Lower leg skin (tissue), 4 donors: ENCODE data around the gene UBE2V1. TPM values are rescaled to one million over a fixed set of nuclear protein-coding genes. Genes with fewer than 3 reads are reported as not detected.

ENCODE experiments used
- DNase-seq, 2 donors: peaks; one replicate each; pipeline ENCODE4 v3.0.0-alpha.2; 2019; ENCODE audit warnings: low spot score in 2 of 2
- H3K4me3 ChIP-seq: fragments of 200-600 bp; sonication (generic); 2 replicates; pipeline ENCODE4 v1.5.1; 2017; ENCODE audit warnings: mild to moderate bottlenecking, low read depth; ENCODE audit not compliant: poor library complexity, severe bottlenecking
- POLR2A ChIP-seq, 2 donors: fragments of 450-650 bp; IDR thresholded peaks; one replicate each; pipeline ENCODE4 v1.6.1; 2016 to 2017; ENCODE audit warnings: antibody characterized with exemption in 2 of 2, mild to moderate bottlenecking in 1 of 2, moderate library complexity in 1 of 2
- WGBS, 2 donors: methylation state at CpG; one replicate each; pipeline ENCODE4 v1.1.5; 2018; 5-methylcytosine and 5-hydroxymethylcytosine counted together
- intact Hi-C: fragments of 100-400 bp; cut with DNase I; formaldehyde crosslinking; loops from one replicate; pipeline ENCODE4 v1.15.0; 2023; ENCODE audit warnings: low total_unique reads
- total RNA-seq, 4 donors: library from RNA; depleted of rRNA; stranded (reverse); fragments of >200 nt; gene quantifications; one replicate each; pipeline ENCODE4 v1.1.0, GENCODE V29; 2016
- TF ChIP-seq, protein P1 (sequence below), 3 donors: fragments of 450-650 bp; IDR thresholded peaks; one replicate each; pipeline ENCODE4 v1.5.1; 2016; ENCODE audit warnings: antibody characterized with exemption in 3 of 3, mild to moderate bottlenecking in 3 of 3, moderate library complexity in 2 of 3

Gene UBE2V1
- total RNA-seq, 4 donors from 2014 or later, result 50.8 to 105 (median 75.6) TPM

DNA sequence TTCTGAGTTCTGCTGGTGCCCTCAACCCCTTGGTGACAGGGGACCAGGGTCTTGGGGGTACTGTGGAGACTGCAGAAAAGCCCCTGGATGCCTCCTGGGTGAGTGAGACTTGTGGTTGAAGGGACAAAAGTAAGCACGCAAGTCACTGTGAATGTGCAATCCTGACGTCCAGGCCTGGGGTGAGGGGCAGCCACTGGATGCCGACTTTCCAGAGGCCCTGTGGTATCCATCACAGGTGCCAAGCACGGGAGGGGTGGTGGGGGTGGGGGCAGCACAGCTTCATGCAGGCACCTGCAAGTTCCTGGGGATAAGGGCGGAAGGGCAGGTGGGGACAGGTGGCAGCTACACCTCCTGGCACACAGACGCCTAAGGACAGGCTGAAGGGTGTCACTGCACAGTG, 20.1 kb upstream of the UBE2V1 start:
- TF ChIP-seq POLR2A (IDR thresholded peaks at IDR 0.05), result no peak
- TF ChIP-seq, protein P1, sequence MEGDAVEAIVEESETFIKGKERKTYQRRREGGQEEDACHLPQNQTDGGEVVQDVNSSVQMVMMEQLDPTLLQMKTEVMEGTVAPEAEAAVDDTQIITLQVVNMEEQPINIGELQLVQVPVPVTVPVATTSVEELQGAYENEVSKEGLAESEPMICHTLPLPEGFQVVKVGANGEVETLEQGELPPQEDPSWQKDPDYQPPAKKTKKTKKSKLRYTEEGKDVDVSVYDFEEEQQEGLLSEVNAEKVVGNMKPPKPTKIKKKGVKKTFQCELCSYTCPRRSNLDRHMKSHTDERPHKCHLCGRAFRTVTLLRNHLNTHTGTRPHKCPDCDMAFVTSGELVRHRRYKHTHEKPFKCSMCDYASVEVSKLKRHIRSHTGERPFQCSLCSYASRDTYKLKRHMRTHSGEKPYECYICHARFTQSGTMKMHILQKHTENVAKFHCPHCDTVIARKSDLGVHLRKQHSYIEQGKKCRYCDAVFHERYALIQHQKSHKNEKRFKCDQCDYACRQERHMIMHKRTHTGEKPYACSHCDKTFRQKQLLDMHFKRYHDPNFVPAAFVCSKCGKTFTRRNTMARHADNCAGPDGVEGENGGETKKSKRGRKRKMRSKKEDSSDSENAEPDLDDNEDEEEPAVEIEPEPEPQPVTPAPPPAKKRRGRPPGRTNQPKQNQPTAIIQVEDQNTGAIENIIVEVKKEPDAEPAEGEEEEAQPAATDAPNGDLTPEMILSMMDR (IDR thresholded peaks at IDR 0.05), result no peak
- H3K4me3 ChIP-seq, result no peak overlapping the region
- 68 to 80% methylated on average over 6 of the region's 6 CpGs for WGBS, 2 donors

DNA sequence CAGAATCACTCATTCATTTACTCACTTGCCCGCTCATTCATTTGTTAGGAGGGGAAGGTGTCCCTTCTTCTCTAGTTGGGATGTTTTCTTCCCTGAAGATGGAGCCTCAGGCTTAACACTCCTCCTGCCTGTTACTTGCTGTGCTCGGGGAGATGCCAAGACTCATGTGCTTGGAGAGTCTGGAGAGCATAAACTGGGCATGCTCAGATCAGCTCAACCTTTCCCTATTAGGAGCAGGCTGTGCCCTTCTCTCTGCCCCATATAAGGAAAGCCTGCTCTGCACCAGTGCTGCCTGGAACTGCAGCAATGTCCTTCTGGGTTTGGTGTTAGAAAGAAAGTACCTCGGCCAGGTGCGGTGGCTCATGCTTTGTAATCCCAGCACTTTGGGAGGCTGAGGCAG, 18.0 kb upstream of the UBE2V1 start:
- no peak for DNase-seq
- intact Hi-C loops, result no loop called here
- H3K4me3 ChIP-seq, result no peak overlapping the region
- TF ChIP-seq, protein P1 (IDR thresholded peaks at IDR 0.05), result no peak
- TF ChIP-seq POLR2A (IDR thresholded peaks at IDR 0.05), result no peak
- 72 to 77% methylated on average over 4 of the region's 4 CpGs for WGBS, 2 donors

More for the DNA sequence above, 20.1 kb upstream of the UBE2V1 start:
- intact Hi-C loops, result no loop called here
- no peak for DNase-seq

DNA sequence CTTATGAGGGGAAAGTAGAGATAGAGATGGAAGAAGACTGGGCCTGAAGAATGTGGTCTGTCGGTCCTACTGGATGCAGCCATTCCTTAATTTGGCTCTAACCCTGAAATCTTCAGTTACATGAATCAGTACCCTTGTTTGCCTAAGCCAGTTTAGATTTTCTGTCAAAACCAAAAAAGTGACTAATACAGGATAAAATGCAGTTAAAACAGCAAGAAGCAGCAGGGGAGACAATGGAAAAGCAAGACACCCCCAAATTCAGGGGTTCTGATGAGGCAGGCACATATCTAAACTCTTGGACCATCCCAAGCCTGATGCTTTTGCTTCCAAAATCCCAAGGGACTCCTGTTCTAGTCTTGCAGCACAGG, 17.4 kb upstream of the UBE2V1 start:
- WGBS, 2 donors, result 92 to 96% methylated on average over 1 of the region's 1 CpG
- intact Hi-C loops, result no loop called here
- DNase-seq, result no peak
- H3K4me3 ChIP-seq, result no peak overlapping the region
- TF ChIP-seq, protein P1 (IDR thresholded peaks at IDR 0.05), result no peak
- TF ChIP-seq POLR2A (IDR thresholded peaks at IDR 0.05), result no peak

DNA sequence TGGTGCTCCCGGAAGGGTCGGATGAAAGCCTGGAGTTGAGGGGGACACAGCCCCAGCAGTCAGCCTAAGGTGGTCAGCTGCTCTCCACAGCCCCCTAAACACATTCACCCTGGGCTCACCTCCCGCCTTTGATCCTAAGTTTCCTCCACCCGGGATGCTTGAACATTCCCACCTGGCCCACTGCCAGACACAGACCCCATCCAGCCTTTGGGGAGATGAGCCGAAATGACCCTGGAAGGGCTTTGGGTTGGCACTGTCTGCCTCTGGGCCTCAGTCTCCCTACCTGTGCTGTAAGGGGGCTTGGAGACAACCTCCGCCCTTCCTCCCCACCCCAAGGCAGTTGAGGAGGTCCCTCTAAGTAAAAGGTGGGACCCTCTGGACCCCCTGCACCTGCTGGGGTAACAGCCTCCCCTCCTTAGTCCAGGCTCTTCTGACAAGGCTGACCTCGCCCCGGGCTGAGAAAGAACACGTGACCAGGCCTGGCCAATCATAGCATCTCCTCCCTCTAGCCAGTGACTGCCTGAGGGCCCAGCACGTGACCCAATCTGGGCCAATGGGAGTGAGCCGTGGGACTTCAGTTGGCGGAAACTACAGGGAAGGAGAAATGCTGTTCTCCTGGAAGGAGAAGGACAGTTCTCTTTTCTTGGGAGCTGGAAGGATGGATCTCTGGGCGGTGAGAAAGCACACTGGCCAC, 16.9 kb upstream of the UBE2V1 start:
- WGBS, 2 donors, result 92% methylated on average over 12 to 13 of the region's 13 CpGs
- TF ChIP-seq, protein P1 (IDR thresholded peaks at IDR 0.05), result no peak
- no peak for TF ChIP-seq POLR2A (IDR thresholded peaks at IDR 0.05)
- H3K4me3 ChIP-seq, result no peak overlapping the region
- DNase-seq, result no peak
- intact Hi-C loops, result no loop called here

DNA sequence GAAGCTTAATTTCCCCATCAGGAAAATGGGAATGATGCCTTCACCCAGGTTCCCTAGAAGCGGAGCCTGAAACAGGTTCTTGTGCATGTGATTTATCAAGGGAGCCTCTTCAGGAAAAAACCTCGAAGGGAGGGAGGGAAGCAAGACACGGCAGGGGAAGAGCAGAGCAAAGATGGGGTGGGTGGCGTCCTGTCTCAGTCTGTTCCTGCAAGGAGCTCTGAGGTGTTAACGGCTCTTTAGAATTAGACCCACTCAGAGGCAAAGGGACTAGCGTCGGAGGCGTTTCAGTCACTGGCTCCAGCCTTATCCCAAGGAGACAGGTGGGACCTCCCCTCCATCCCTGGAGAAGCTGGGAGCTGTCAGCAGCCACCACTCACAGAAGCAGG, 15.6 kb upstream of the UBE2V1 start:
- 83 to 89% methylated on average over 8 of the region's 8 CpGs for WGBS, 2 donors
- DNase-seq, result no peak
- H3K4me3 ChIP-seq, result no peak overlapping the region
- intact Hi-C loops, result no loop called here
- TF ChIP-seq, protein P1 (IDR thresholded peaks at IDR 0.05), result no peak
- TF ChIP-seq POLR2A (IDR thresholded peaks at IDR 0.05), result no peak
